DOHH2 (cell line): ENCODE results near the gene MAGEH1.
"Not testable (repeated sequence)": the region's sequence is repeated elsewhere in the genome, so short reads cannot be mapped to it uniquely, and the experiment has no call there.

ENCODE experiments used
- H3F3A ChIP-seq: fragments of 200-600 bp; sonication (generic), shearing (Covaris generic); 2 replicates; pipeline ENCODE4 v1.6.0; 2016; ENCODE audit warnings: antibody characterized with exemption, mild to moderate bottlenecking; ENCODE audit not compliant: control insufficient read depth, insufficient read depth
- H3K27ac ChIP-seq: fragments of 200-600 bp; sonication (generic); 2 replicates; pipeline ENCODE4 v1.5.1; 2014; ENCODE audit warnings: low read depth, mild to moderate bottlenecking, low read length, moderate library complexity
- H3K27me3 ChIP-seq: fragments of 200-600 bp; sonication (generic); 2 replicates; pipeline ENCODE4 v1.6.1; 2014; ENCODE audit warnings: mild to moderate bottlenecking, low read length, mixed read lengths; ENCODE audit not compliant: control insufficient read depth
- H3K36me3 ChIP-seq: fragments of 200-600 bp; sonication (generic); 2 replicates; pipeline ENCODE4 v1.6.1; 2014; ENCODE audit warnings: mild to moderate bottlenecking, low read length, moderate library complexity, mixed read lengths; ENCODE audit not compliant: control insufficient read depth
- H3K4me1 ChIP-seq: fragments of 200-600 bp; sonication (generic); 2 replicates; pipeline ENCODE4 v1.6.1; 2014; ENCODE audit warnings: mild to moderate bottlenecking, low read length, mixed read lengths; ENCODE audit not compliant: control insufficient read depth
- H3K4me2 ChIP-seq: fragments of 200-600 bp; sonication (generic); 2 replicates; pipeline ENCODE4 v1.6.0; 2014; ENCODE audit warnings: mild to moderate bottlenecking, low read length, moderate library complexity
- H3K4me3 ChIP-seq: fragments of 200-600 bp; sonication (generic); 2 replicates; pipeline ENCODE4 v1.5.1; 2014; ENCODE audit warnings: mild to moderate bottlenecking, low read length, mixed read lengths
- H3K79me2 ChIP-seq: fragments of 200-600 bp; sonication (generic); 2 replicates; pipeline ENCODE4 v1.6.1; 2014; ENCODE audit warnings: mild to moderate bottlenecking, low read length, mixed read lengths; ENCODE audit not compliant: control insufficient read depth
- H3K9me2 ChIP-seq: fragments of 200-600 bp; sonication (generic); replicated peaks from 2 replicates; pipeline ENCODE4 v1.6.1; 2014; ENCODE audit warnings: mild to moderate bottlenecking, low read length, mixed read lengths; ENCODE audit not compliant: control insufficient read depth
- H3K9me3 ChIP-seq: fragments of 200-600 bp; sonication (generic); 2 replicates; pipeline ENCODE4 v1.6.1; 2014; ENCODE audit warnings: antibody characterized with exemption, low read length, mixed read lengths; ENCODE audit not compliant: control insufficient read depth, insufficient read depth
- H4K20me1 ChIP-seq: fragments of 200-600 bp; sonication (generic); 2 replicates; pipeline ENCODE4 v1.6.0; 2014; ENCODE audit warnings: low read depth, mild to moderate bottlenecking, antibody characterized with exemption, low read length, moderate library complexity; ENCODE audit not compliant: control insufficient read depth, insufficient read depth
- EZH2phosphoT487 ChIP-seq: fragments of 200-600 bp; sonication (generic); IDR thresholded peaks from 2 replicates; pipeline ENCODE4 v1.6.1; 2017; ENCODE audit warnings: borderline replicate concordance, mild to moderate bottlenecking, antibody characterized with exemption, low read length, moderate library complexity, mixed read lengths
- TF ChIP-seq, protein P1 (sequence below): fragments of 200-600 bp; sonication (generic); IDR thresholded peaks from one replicate; pipeline ENCODE4 v1.5.1; 2014; ENCODE audit warnings: antibody characterized with exemption, mild to moderate bottlenecking, low read depth, low read length; ENCODE audit not compliant: poor library complexity, severe bottlenecking

Gene MAGEH1, protein sequence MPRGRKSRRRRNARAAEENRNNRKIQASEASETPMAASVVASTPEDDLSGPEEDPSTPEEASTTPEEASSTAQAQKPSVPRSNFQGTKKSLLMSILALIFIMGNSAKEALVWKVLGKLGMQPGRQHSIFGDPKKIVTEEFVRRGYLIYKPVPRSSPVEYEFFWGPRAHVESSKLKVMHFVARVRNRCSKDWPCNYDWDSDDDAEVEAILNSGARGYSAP

DNA sequence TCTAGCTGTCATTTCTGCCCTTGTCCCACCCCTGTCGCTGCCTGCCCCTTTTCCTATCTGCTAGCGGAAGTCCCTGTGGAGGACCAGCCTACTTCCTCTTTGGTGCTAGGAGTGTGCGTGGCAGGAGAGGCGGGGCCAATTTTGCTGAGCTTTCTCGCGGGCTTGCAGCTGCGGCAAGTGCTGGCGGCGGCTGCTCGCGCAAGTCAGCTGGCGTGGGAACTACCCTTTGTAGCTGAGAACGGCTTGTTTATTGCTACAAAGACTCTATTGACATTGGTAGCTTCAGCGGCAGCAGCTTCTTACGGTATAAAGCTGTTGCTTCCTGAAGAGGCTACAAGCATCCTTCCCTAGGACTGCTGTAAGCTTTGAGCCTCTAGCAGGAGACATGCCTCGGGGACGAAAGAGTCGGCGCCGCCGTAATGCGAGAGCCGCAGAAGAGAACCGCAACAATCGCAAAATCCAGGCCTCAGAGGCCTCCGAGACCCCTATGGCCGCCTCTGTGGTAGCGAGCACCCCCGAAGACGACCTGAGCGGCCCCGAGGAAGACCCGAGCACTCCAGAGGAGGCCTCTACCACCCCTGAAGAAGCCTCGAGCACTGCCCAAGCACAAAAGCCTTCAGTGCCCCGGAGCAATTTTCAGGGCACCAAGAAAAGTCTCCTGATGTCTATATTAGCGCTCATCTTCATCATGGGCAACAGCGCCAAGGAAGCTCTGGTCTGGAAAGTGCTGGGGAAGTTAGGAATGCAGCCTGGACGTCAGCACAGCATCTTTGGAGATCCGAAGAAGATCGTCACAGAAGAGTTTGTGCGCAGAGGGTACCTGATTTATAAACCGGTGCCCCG, at the start of gene MAGEH1:
TSS of gene MAGEH1 (plus strand) at position 138 of the 843 bp plus-strand sequence. CDS start at position 386, 248 bp downstream.
- H3K4me3 ChIP-seq, result peak within 1 kb of the TSS; percentile 80
- peak within 1 kb of the TSS; percentile 80 for H3K4me2 ChIP-seq
- no peaks in the 10 kb centered on the region for H3K79me2 ChIP-seq
- H3F3A ChIP-seq, result no peaks in the 10 kb centered on the region
- H3K9me2 ChIP-seq, result no peaks in the 10 kb centered on the region
- peaks cover 4% of the 10 kb centered on the region; the same call in 1 of the 2 replicates for H3K4me1 ChIP-seq
- H4K20me1 ChIP-seq, result no peaks in the 10 kb centered on the region
- TF ChIP-seq, protein P1, sequence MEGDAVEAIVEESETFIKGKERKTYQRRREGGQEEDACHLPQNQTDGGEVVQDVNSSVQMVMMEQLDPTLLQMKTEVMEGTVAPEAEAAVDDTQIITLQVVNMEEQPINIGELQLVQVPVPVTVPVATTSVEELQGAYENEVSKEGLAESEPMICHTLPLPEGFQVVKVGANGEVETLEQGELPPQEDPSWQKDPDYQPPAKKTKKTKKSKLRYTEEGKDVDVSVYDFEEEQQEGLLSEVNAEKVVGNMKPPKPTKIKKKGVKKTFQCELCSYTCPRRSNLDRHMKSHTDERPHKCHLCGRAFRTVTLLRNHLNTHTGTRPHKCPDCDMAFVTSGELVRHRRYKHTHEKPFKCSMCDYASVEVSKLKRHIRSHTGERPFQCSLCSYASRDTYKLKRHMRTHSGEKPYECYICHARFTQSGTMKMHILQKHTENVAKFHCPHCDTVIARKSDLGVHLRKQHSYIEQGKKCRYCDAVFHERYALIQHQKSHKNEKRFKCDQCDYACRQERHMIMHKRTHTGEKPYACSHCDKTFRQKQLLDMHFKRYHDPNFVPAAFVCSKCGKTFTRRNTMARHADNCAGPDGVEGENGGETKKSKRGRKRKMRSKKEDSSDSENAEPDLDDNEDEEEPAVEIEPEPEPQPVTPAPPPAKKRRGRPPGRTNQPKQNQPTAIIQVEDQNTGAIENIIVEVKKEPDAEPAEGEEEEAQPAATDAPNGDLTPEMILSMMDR, result no peak
- TF ChIP-seq EZH2phosphoT487, result no peak
- no peaks in the 10 kb centered on the region for H3K9me3 ChIP-seq
- H3K27me3 ChIP-seq, result no peaks in the 10 kb centered on the region
- no peak within 1 kb of the TSS for H3K27ac ChIP-seq
- H3K36me3 ChIP-seq, result no peaks in the 10 kb centered on the region

GRCh38 chrX:55427079-55427478, 24.8 kb upstream of the MAGEH1 start:
- H3K4me1 ChIP-seq, H3K9me3 ChIP-seq, H3K4me3 ChIP-seq, H3K27ac ChIP-seq, H3K79me2 ChIP-seq, H3K4me2 ChIP-seq, H3K9me2 ChIP-seq, H3K27me3 ChIP-seq, H3F3A ChIP-seq, H4K20me1 ChIP-seq, H3K36me3 ChIP-seq: not testable (repeated sequence)

DNA sequence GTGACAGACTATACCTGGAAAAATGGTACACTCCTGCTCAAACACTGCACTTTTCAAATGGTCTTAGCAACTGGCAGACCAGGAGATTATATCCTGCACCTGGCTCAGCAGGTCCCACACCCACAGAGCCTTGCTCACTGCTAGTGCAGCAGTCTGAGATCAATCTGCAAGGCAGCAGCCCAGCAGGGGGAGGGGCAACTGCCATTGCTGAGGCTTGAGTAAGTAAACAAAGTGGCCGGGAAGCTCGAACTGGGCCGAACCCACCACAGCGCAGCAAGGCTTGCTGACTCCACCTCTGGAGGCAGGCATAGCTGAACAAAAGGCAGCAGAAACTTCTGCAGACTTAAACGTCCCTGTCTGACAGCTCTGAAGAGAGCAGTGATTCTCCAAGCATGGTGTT, 8.5 kb upstream of the MAGEH1 start:
- H3K9me3 ChIP-seq, H3K27ac ChIP-seq, H3K4me3 ChIP-seq, H3K4me2 ChIP-seq, H3F3A ChIP-seq, H3K36me3 ChIP-seq, H3K9me2 ChIP-seq, H3K27me3 ChIP-seq, H3K4me1 ChIP-seq, H4K20me1 ChIP-seq, H3K79me2 ChIP-seq: not testable (repeated sequence)

- no peak overlapping the region for H3K4me3 ChIP-seq
- H3F3A ChIP-seq, result no peaks in the 10 kb centered on the region
- no peaks in the 10 kb centered on the region for H3K36me3 ChIP-seq
- H3K4me1 ChIP-seq, result peaks cover 4% of the 10 kb centered on the region; the same call in 1 of the 2 replicates
- no peaks in the 10 kb centered on the region for H4K20me1 ChIP-seq
- no peaks in the 10 kb centered on the region for H3K79me2 ChIP-seq
- no peaks in the 10 kb centered on the region for H3K9me3 ChIP-seq
- H3K9me2 ChIP-seq, result no peaks in the 10 kb centered on the region
- no peak overlapping the region for H3K27ac ChIP-seq
- TF ChIP-seq, protein P1, result no peak
- no peak for TF ChIP-seq EZH2phosphoT487
- no peaks in the 10 kb centered on the region for H3K27me3 ChIP-seq
- H3K4me2 ChIP-seq, result no peak overlapping the region
Observed at GRCh38 chrX:55450259-55450658, 1.7 kb upstream of the MAGEH1 start.
